CD4-positive, alpha-beta T cell (primary cell): ENCODE data around the gene CNTN4. TPM values are rescaled to one million over a fixed set of nuclear protein-coding genes. Genes with fewer than 3 reads are reported as not detected.

Source experiments
- ATAC-seq: fragments of 200-7000 bp; cut with Tn5 transposase; one replicate; pipeline ENCODE4 v1.10.0; 2022; ENCODE audit warnings: mild to moderate bottlenecking; ENCODE audit not compliant: poor library complexity
- CTCF ChIA-PET: fragments of 350-600 bp; sonication (Branson Sonifier 250); formaldehyde crosslinking; loops from one replicate; lab custom pipeline; 2021; ENCODE audit warnings: antibody characterized with exemption, inconsistent platforms; lab: Charles Lee
- POLR2A ChIA-PET: fragments of 350-600 bp; sonication (Branson Sonifier 250); formaldehyde crosslinking; loops from one replicate; lab custom pipeline; 2021; ENCODE audit warnings: antibody characterized with exemption, inconsistent platforms; lab: Charles Lee
- DNase-seq, 14 experiments: peaks; one replicate each; pipeline ENCODE4 v3.0.0-alpha.2; 2013 to 2020; ENCODE audit warnings: mixed read lengths in 2 of 14
- H3K27ac ChIP-seq, 2 donors: one replicate each; pipeline versions ENCODE4 v1.5.1 to v1.7.0; 2013; ENCODE audit warnings: low read length in 2 of 2, low read depth in 1 of 2, mild to moderate bottlenecking in 1 of 2
- H3K27me3 ChIP-seq, 2 experiments: 1 replicate in 1 of 2; 2 replicates in 1 of 2; pipeline versions ENCODE4 v1.6.1 to v1.7.0; 2013; ENCODE audit warnings: low read length in 2 of 2, control low read depth in 1 of 2, mild to moderate bottlenecking in 1 of 2, moderate library complexity in 1 of 2; ENCODE audit not compliant: insufficient read depth in 2 of 2, control insufficient read depth in 1 of 2
- H3K36me3 ChIP-seq: one replicate; pipeline ENCODE4 v1.6.1; 2013; ENCODE audit warnings: low read length, control low read depth; ENCODE audit not compliant: insufficient read depth
- H3K4me1 ChIP-seq: one replicate; pipeline ENCODE4 v1.6.1; 2013; ENCODE audit warnings: low read length, control low read depth; ENCODE audit not compliant: insufficient read depth
- H3K4me3 ChIP-seq: one replicate; pipeline ENCODE4 v1.5.1; 2013; ENCODE audit warnings: mild to moderate bottlenecking, low read length, moderate library complexity
- H3K9me3 ChIP-seq, 2 experiments: 1 replicate in 1 of 2; 2 replicates in 1 of 2; pipeline versions ENCODE4 v1.6.1 to v1.7.0; 2013; ENCODE audit warnings: low read length in 2 of 2, mild to moderate bottlenecking in 2 of 2, control low read depth in 1 of 2, moderate library complexity in 1 of 2; ENCODE audit not compliant: control insufficient read depth in 1 of 2, insufficient read depth in 1 of 2
- H3K27ac Mint-ChIP-seq: one replicate; pipeline ENCODE4 v1.8.0; 2020; ENCODE audit warnings: mixed read lengths
- H3K27me3 Mint-ChIP-seq: one replicate; pipeline ENCODE4 v1.8.0; 2021; ENCODE audit warnings: mixed read lengths
- H3K36me3 Mint-ChIP-seq: one replicate; pipeline ENCODE4 v1.8.0; 2021; ENCODE audit warnings: low read depth, mixed read lengths
- H3K4me1 Mint-ChIP-seq: one replicate; pipeline ENCODE4 v1.8.0; 2021; ENCODE audit warnings: low read depth, mixed read lengths
- H3K4me3 Mint-ChIP-seq: one replicate; pipeline ENCODE4 v1.8.0; 2020; ENCODE audit warnings: mild to moderate bottlenecking, mixed read lengths
- H3K9me3 Mint-ChIP-seq: one replicate; pipeline ENCODE4 v1.8.0; 2020; ENCODE audit warnings: mixed read lengths
- CTCF ChIP-seq: fragments of 200-600 bp; IDR thresholded peaks from one replicate; pipeline ENCODE4 v1.8.0; 2022; ENCODE audit warnings: antibody characterized with exemption, mild to moderate bottlenecking
- intact Hi-C, 2 experiments: fragments of 100-400 bp; cut with DNase I in 1 of 2; cut with micrococcal nuclease in 1 of 2; formaldehyde crosslinking; loops; one replicate each; pipeline versions ENCODE4 v1.15.1 to v1.9.0; 2023 to 2025; cut with DNase I, micrococcal nuclease
- total RNA-seq, 174 experiments: library from RNA in 2 of 174; stranded (reverse) in 2 of 174; gene quantifications; one replicate each; pipeline ENCODE4 v1.2.3 and lab custom pipeline; 2021 to 2026

CNTN4 gene
- total RNA-seq, 2 experiments from 2014 or later, result not detected

GRCh38 chr3:2311022-2311421 is 212.4 kb downstream of the CNTN4 start:
- H3K4me1 Mint-ChIP-seq, result no peaks in the 10 kb centered on the region
- no peak for TF ChIP-seq CTCF
- H3K9me3 Mint-ChIP-seq, result no peaks in the 10 kb centered on the region
- DNase-seq, result no peak
- intact Hi-C loops, result no loop called here
- Histone ChIP-seq H3K36me3 (no peaks in the 10 kb centered on the region), H3K9me3 (peaks cover 0 to 4% of the 10 kb centered on the region in 2 experiments), H3K27me3 (no peaks in the 10 kb centered on the region), H3K4me3 (no peak overlapping the region), H3K27ac (no peak overlapping the region), H3K4me1 (no peaks in the 10 kb centered on the region)
- no peak overlapping the region for H3K4me3 Mint-ChIP-seq
- H3K27ac Mint-ChIP-seq, result no peak overlapping the region
- H3K27me3 Mint-ChIP-seq, result no peaks in the 10 kb centered on the region
- ATAC-seq, result no peak
- ChIA-PET CTCF (no interaction called here), POLR2A (no interaction called here)
- no peaks in the 10 kb centered on the region for H3K36me3 Mint-ChIP-seq

DNA sequence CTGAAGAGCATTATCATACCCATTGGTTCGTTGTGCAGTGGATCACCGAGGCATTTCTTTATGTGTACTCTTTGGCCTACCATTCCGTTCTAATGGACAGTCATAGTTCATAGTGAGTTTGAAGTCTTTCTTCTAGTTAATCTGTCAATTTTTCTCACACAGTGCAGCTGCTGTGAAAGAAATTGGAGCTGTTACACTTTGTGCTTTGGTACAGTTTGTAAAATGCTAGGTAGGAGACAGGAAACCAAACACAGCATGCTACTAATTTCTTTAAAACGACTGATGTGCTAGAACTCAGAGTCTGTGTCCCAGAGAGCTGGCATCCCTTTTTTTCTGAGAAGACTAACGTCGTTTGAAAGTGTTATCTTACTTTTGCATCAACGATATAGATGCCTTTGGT is 218.9 kb downstream of the CNTN4 start:
- ChIA-PET POLR2A (no interaction called here), CTCF (no interaction called here)
- Mint-ChIP-seq H3K27me3 (no peaks in the 10 kb centered on the region), H3K4me3 (no peak overlapping the region), H3K9me3 (no peaks in the 10 kb centered on the region), H3K36me3 (no peaks in the 10 kb centered on the region), H3K4me1 (no peaks in the 10 kb centered on the region), H3K27ac (no peak overlapping the region)
- no peaks in the 10 kb centered on the region for H3K27me3 ChIP-seq
- no peak overlapping the region for H3K4me3 ChIP-seq
- intact Hi-C loops, result no loop called here
- no peak overlapping the region for H3K27ac ChIP-seq
- H3K36me3 ChIP-seq, result no peaks in the 10 kb centered on the region
- no peak for ATAC-seq
- H3K4me1 ChIP-seq, result no peaks in the 10 kb centered on the region
- no peaks in the 10 kb centered on the region for H3K9me3 ChIP-seq
- no peak for TF ChIP-seq CTCF
- DNase-seq, result no peak

- TF ChIP-seq CTCF, result no peak
- ChIA-PET POLR2A (no interaction called here), CTCF (no interaction called here)
- Histone ChIP-seq H3K4me3 (no peak overlapping the region), H3K4me1 (no peaks in the 10 kb centered on the region), H3K27ac (no peak overlapping the region), H3K9me3 (no peaks in the 10 kb centered on the region), H3K27me3 (no peaks in the 10 kb centered on the region), H3K36me3 (no peaks in the 10 kb centered on the region)
- H3K27me3 Mint-ChIP-seq, result no peaks in the 10 kb centered on the region
- no peak overlapping the region for H3K4me3 Mint-ChIP-seq
- no peak for ATAC-seq
- intact Hi-C loops, result no loop called here
- no peaks in the 10 kb centered on the region for H3K4me1 Mint-ChIP-seq
- no peaks in the 10 kb centered on the region for H3K9me3 Mint-ChIP-seq
- no peak for DNase-seq
- H3K36me3 Mint-ChIP-seq, result no peaks in the 10 kb centered on the region
- no peak overlapping the region for H3K27ac Mint-ChIP-seq
Observed at GRCh38 chr3:2334921-2335320, 236.3 kb downstream of the CNTN4 start.
